Astrocyte (in vitro differentiated cells and primary cell): ENCODE results near the gene PLK2.

Experiments used
- CTCF ChIP-seq: IDR thresholded peaks from 2 replicates; pipeline ENCODE4 v1.5.1; 2011; ENCODE audit warnings: low read depth, mild to moderate bottlenecking, inconsistent platforms, low read length, moderate library complexity; ENCODE audit not compliant: insufficient read depth
- EZH2 ChIP-seq: IDR thresholded peaks from 2 replicates; pipeline ENCODE4 v1.6.1; 2012; ENCODE audit warnings: mild to moderate bottlenecking, low read length, inconsistent platforms; ENCODE audit not compliant: insufficient read depth

- TF ChIP-seq CTCF (no peak), EZH2 (no peak)
Measured at GRCh38 chr5:58475404-58475803, 15.5 kb upstream of the PLK2 start.
